T47D (cell line): ENCODE data around the gene RHOXF2B.
"Not testable (repeated sequence)": the region's sequence is repeated elsewhere in the genome, so short reads cannot be mapped to it uniquely, and the experiment has no call there.

Source experiments
- DNase-seq, 2 experiments: peaks; one replicate each; pipeline versions ENCODE4 v3.0.0 to v3.0.0-alpha.2; 2011 to 2012; ENCODE audit warnings: low read depth in 1 of 2, low spot score in 1 of 2
- JUND ChIP-seq: IDR thresholded peaks from 2 replicates; pipeline ENCODE4 v1.6.1; 2012; ENCODE audit warnings: low read depth
- in situ Hi-C: cut with HindIII; loops from 2 replicates; pipeline ENCODE4 v1.10.0; 2016; ENCODE audit warnings: low sequenced_read_pairs, low pct_unique_long_range_greater_than_20kb

Gene RHOXF2B

GRCh38 chrX:120077590-120077989 lies at the start of gene RHOXF2B:
TSS of gene RHOXF2B (minus strand) at chrX:120077690. CDS start at chrX:120077552, 138 bp downstream.
- not testable (repeated sequence) for DNase-seq

GRCh38 chrX:120125444-120125843 lies 48.0 kb upstream of the RHOXF2B start:
- no peak for DNase-seq
- in situ Hi-C loops, result no loop called here
- TF ChIP-seq JUND, result no peak

More at GRCh38 chrX:120077590-120077989, at the start of gene RHOXF2B:
- in situ Hi-C loops, result not testable (repeated sequence)

- no peak for TF ChIP-seq JUND
- in situ Hi-C loops, result no loop called here
These were observed 42.7 kb upstream of the RHOXF2B start for GRCh38 chrX:120120223-120120622.

GRCh38 chrX:120115438-120115963 lies 38.0 kb upstream of the RHOXF2B start, which contains the start of gene RHOXF1:
TSS of gene RHOXF1 (minus strand) at chrX:120115913. CDS start at chrX:120115862, 51 bp downstream.
- in situ Hi-C loops, result no loop called here
- TF ChIP-seq JUND, result no peak
- DNase-seq, result no peak

More at GRCh38 chrX:120120223-120120622, 42.7 kb upstream of the RHOXF2B start:
- DNase-seq, result peak in 1 of 2 experiments; percentile 6

- DNase-seq, result no peak
- TF ChIP-seq JUND, result no peak
- in situ Hi-C loops, result no loop called here
These were observed 34.1 kb upstream of the RHOXF2B start for GRCh38 chrX:120111611-120112010.

GRCh38 chrX:120109378-120109777 lies 31.9 kb upstream of the RHOXF2B start:
- DNase-seq, result no peak
- no peak for TF ChIP-seq JUND
- in situ Hi-C loops, result no loop called here

GRCh38 chrX:120104707-120105106 lies 27.2 kb upstream of the RHOXF2B start:
- DNase-seq, in situ Hi-C loops: not testable (repeated sequence)

GRCh38 chrX:120101057-120101456 lies 23.6 kb upstream of the RHOXF2B start:
- in situ Hi-C loops, DNase-seq: not testable (repeated sequence)

- TF ChIP-seq JUND, result no peak
- DNase-seq, result no peak
- in situ Hi-C loops, result no loop called here
These were observed 12.7 kb upstream of the RHOXF2B start for GRCh38 chrX:120090208-120090607.

GRCh38 chrX:120087289-120088017 lies 10.0 kb upstream of the RHOXF2B start:
- in situ Hi-C loops, result no loop called here
- DNase-seq, result no peak
- no peak for TF ChIP-seq JUND

GRCh38 chrX:120085553-120086185 lies 8.2 kb upstream of the RHOXF2B start:
- in situ Hi-C loops, DNase-seq: not testable (repeated sequence)

- in situ Hi-C loops, DNase-seq: not testable (repeated sequence)
These were observed 11.3 kb downstream of the RHOXF2B start for GRCh38 chrX:120066169-120066568.

- DNase-seq, in situ Hi-C loops: not testable (repeated sequence)
These were observed 34.8 kb downstream of the RHOXF2B start for GRCh38 chrX:120042712-120043111.

GRCh38 chrX:120042247-120042646 lies 35.2 kb downstream of the RHOXF2B start:
- in situ Hi-C loops, result not testable (repeated sequence)

GRCh38 chrX:120040176-120040575 lies 37.3 kb downstream of the RHOXF2B start:
- in situ Hi-C loops, DNase-seq: not testable (repeated sequence)

More at GRCh38 chrX:120042247-120042646, 35.2 kb downstream of the RHOXF2B start:
- DNase-seq, result not testable (repeated sequence)

GRCh38 chrX:120039087-120039733 lies 38.3 kb downstream of the RHOXF2B start:
- in situ Hi-C loops, DNase-seq: not testable (repeated sequence)
